LoVo (cell line): Measurements from ENCODE around the gene IRF4.

Experiments
- DNase-seq: peaks from one replicate; pipeline ENCODE4 v3.0.0-alpha.2; 2016; ENCODE audit warnings: low spot score

Gene IRF4

DNA sequence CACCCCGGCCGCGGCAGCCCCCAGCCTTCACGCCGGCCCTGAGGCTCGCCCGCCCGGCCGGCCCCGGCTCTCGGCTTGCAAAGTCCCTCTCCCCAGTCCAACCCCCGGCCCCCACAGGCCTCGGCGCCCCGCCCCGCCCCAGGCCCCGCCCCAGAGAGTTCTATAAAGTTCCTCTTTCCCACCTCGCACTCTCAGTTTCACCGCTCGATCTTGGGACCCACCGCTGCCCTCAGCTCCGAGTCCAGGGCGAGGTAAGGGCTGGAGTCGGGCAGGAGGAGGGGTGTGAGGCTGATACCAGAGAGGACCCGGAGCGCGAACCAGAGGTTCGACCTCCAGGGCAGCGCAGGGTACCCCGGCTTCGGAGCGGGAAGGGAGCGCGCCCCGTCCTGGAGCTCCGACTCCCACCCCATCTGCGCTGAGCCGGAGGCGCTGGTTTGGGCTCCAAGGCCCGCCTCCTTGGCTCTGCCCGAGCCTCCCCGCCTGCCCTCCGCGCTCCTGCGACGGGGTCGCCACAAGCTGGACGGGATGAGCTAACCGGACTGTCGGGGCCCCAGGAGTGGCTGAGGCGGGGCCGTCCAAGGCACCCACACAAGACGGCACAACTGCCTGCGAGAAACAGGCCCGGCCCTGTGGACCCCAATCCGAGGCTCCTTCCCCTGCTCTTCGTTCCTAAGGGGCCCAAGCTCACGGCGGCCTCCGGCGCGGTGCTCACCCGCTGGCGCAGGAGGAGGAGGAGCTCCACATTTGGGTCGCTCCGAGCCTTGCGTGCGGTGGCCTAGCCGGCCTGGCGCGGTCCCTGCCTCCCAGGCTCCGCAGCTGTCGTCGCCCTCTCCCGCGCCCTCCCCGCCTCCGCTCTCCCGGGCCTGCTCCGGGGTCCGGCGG lies at the start of gene IRF4:
IRF4 (plus strand) TSS at position 194 of the 882 bp plus-strand sequence. CDS start 1,401 bp downstream, outside the sequence.
- DNase-seq = no peak

- DNase-seq = no peak
Observed at GRCh38 chr6:341914-342831, 49.4 kb upstream of the IRF4 start.

- no peak for DNase-seq
Observed at GRCh38 chr6:342832-343179, 48.7 kb upstream of the IRF4 start.

DNA sequence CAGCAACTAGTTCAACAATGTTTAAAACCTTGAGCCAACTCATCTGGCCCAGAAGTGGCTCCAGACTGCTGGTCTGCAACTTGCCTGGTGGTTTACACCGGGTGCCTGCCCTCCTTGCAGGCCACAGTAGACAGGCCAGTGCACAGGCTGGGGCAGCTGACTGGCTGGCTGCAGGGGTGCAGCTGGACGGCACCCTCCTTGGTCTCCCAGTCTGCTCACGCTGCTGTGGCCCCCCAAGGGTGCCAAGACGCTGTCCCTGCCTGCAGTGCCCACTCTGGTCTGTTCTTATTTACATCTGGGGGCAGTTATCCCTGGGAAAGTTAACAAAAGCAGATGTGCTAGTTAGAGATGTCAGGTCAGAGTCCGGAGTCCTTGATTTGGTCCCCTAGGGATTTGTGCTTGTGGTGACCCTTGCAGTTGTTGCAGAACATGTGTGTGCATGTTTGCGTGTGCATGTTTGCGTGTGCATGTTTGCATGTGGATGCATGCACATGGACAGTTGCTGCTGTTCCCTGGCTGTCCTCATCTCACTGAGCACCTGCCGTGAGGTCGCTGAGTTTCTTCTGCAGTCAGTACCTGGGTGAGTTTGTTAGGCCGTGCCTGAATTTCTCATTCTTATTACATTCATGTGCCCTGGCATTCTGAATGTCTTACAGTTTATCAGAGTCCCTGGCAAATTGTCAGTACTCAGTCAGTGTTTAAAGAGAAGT lies 48.2 kb upstream of the IRF4 start:
- DNase-seq = no peak

GRCh38 chr6:343960-344815 lies 47.4 kb upstream of the IRF4 start:
- no peak for DNase-seq

DNA sequence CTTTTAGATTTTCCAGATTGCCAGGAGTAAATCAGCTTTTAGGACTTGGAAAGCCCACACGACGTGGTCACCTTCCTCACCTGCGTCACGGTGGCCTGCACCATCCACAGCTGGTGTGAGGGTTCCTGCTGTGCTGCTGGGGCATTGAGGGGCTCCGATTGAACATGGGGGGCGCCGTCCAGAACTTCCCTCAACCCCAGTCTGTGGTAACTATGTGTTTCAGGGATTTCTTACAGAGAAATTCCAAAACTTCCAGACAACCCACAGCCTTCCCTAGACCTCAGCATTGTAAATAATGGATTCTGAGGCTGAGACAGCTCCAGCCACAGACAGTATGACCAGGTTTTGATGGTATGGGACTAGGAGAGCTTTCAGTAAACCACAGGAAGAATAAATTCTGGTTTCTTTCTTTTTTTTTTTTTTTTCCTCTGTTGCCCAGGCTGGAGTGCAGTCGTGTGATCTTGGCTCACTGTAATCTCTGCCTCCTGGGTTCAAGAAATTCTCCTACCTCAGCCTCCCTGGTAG lies 46.7 kb upstream of the IRF4 start:
- no peak for DNase-seq

GRCh38 chr6:345747-346385 lies 45.7 kb upstream of the IRF4 start:
- DNase-seq = no peak

GRCh38 chr6:346386-347030 lies 45.0 kb upstream of the IRF4 start:
- DNase-seq = no peak

- no peak for DNase-seq
Observed at GRCh38 chr6:347232-347631, 44.3 kb upstream of the IRF4 start.

DNA sequence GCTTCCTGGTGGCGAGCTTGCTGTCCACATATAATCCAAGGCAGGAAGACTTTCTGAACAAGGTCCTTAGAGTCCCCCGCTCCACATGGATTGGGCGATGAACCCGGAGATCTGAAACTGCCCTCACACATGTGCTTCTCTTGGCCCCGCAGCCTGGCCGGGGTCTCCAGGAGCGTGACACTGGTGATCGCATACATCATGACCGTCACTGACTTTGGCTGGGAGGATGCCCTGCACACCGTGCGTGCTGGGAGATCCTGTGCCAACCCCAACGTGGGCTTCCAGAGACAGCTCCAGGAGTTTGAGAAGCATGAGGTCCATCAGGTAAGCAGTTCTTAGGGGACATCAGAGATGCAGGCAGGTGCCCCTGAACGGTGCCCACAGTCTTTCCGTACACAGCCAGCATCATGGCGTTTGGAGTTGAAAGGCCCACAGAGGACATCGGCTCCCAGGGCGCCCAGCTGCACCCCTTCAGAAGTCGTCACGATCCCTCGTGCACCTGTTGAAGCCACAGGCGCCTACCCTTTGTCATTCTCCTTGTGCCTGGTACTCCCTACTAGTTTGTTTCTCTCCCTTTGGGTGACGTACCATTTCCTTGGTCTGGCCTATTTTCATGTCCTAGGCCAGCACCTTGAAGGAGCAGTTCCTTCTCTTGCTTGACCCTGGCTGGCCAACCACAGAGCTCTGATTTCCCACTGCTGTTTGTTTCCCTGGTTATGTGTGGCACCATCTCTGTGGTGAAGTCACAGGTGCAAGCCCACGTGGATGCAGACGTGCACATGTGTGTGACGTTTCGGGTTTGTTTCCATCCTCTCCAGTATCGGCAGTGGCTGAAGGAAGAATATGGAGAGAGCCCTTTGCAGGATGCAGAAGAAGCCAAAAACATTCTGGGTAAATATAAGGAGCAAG lies 43.3 kb upstream of the IRF4 start:
- no peak for DNase-seq

- no peak for DNase-seq
Observed at GRCh38 chr6:348860-349396, 42.6 kb upstream of the IRF4 start.

DNA sequence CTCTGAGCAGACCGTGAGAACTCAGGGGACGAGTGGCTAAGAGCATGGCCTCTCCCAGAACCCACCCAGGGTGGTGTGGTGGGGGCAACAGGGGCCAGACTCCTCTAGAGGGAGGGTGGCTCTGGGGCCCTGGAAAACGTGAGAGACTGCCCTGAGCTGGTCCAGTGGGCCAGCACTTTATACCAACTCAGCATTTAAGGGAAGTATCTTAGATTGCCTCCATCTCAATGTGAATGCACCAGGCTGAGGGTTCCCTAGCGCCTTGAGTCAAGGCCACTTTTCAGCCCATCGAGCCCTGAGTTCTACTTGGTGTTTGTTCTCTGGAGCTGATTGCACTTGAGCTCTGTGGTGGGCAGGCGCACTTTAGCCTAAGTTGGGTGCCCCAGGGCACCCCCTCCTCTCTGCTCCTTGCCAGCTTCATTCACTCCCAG lies 42.0 kb upstream of the IRF4 start:
- DNase-seq = no peak

GRCh38 chr6:350371-350770 lies 41.2 kb upstream of the IRF4 start:
- DNase-seq = no peak

GRCh38 chr6:351011-351866 lies 40.3 kb upstream of the IRF4 start:
- DNase-seq = no peak

GRCh38 chr6:351867-352289 lies 39.7 kb upstream of the IRF4 start:
- no peak for DNase-seq

- no peak for DNase-seq
Observed at GRCh38 chr6:352474-352873, 39.1 kb upstream of the IRF4 start.

DNA sequence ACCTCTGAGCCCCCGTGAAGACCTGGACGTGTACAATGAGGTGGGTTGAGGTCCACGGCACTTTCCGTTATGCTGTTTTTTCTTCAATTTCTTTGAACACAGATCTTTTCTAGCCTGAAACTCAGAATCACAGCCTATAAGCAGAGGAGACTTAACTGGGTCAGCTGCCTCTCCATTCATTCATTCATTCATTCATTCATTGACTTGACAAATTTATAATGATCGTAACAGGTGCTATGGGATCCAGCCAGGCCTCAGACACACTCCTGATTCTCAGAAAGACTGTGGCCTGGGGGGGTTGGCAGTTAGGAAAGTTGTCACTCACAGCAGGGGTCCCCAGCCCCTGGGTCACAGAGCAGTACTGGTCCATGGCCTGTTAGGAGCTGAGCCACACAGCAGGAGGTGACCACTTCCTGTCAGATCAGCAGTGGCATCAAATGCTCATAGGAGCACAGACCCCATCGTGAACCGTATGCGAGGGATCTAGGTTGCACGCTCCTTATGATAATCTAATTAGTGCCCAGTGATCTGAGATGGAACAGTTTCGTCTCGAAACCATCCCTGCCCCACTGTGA lies 38.6 kb upstream of the IRF4 start:
- DNase-seq = no peak
